NCI-H1694 (cell line): ENCODE measurements around the gene BANF2.

Experiments
- DNase-seq: peaks from one replicate; lab custom pipeline; 2025; lab: John Stamatoyannopoulos, UW

The BANF2 gene

DNA sequence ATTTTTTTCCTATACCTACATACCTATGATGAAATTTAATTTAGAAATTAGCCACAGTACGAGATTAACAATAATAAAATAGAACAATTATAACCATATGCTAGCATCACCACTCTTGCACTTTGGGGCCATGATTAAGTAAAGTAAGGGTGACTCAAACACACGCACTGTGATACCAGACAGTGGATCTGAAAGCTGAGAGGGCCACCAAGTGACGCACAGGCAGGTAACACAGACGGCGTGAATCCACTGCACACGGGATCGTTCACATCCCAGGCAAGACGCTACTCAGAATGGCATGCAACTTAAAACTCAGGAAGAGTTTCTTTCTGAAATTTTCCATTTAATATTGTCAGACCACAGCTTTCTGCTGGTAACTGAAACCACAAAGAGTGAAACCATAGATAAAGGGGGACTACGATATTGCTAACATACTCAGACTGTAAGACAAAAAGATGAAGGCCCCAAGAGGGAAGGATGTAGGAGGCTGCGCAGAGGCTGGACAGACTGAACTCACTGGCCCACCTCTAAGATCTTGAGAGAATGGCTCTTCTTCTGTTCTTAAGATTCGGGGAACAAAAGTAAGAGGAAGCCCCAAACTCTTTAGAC is 35.6 kb upstream of the BANF2 start:
- no peak for DNase-seq

DNA sequence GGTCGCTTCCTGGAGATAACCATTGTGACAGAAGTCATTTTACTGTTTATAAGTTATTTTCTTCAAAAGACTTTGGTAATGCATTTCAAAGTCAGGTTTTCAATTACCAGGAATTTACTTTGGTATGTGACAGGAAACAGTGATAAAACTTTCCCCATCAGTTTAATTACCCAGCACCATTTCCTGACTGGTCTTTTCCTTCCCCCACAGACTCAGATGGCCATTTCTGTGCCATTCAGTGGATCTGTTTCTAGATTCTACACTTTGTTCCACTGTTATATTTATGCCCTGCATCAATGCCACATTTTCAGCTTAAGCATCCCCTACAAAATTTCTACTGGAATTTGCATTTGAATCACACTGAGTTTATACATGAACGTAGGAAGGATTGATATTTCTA is 34.0 kb upstream of the BANF2 start:
- no peak for DNase-seq

DNA sequence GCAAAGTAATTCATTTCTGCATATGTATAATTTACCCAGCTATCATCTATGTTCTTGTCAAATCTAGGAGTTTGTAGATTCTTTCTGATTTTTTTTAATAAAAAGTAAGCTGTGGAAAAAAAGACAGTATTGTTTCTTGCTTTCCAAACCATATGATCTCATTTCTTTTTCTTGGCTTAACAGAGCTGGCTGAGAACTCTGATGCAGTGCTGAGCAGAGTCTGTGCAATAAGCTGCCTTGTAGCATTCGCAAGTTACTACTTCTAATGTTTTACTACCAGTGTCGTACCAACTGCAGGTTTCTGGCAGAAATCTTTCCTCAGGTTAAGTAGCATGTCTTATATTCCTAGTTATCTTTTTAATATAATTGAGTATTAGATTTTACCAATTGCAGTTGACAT is 33.3 kb upstream of the BANF2 start:
- no peak for DNase-seq

DNA sequence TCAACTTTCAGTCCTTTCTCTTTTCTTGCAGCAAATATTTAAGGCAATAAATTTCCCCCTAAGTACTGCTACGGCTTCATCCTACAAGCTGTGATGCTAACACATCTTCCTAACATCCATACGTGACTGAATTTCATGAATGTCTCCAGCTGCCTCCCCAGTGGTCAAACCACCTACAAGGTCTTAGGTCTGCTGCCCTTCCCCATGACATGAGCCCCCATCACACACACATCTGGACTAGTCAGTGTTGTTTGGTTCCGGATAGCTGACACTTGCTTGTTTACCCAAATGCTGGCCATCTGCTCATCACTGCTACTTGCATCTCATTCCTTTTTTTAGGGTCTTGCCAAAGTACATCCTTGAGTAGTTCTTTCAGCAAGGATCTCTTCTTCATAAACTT is 32.3 kb upstream of the BANF2 start:
- no peak for DNase-seq

DNA sequence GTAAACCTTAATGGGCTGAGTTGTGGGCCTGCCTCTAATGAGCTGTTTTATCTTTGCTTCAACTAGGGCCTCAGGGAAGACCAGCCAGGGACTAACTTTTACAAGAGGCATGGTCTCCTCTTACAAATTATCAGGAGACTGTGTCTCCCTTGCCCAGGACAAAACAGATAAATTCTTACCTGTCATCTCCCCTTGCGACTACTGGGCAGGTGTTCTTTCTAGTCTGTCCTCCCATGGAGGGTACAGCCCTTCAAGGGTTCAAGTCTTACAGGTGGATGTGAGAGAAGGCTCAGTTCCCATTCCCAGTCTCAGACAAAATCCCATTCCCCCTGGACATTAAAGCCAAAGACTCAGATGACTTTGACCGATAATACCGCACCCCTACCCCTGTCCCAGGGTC is 31.3 kb upstream of the BANF2 start:
- no peak for DNase-seq

DNA sequence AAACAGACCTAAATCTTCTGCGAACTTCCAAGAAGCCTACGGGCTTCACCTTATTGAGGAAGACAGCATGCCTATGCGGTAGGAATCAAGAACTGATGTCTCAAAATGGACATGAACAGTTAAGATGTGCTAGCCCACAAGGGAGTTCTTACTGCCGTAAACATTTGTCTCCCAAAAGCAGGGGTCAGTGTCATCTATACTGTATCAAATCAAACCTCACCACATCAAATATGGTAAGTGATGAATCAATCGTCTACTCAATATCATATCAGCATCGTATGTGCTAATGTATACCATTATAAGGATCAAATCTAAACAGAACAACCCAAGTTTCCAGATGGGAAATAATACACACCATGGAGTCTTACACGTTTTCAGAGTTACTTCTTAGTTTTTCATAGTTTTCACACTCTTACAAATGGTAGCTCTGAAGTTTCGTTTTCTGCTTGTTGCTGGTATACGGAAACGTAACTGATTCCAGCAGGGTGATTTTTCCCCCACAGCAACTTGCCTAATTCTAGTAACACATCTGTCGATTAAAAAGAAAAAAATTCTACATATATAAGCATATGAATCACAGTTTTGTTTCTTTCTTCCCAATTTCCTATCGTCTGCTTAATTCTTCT is 30.3 kb upstream of the BANF2 start:
- no peak for DNase-seq

DNA sequence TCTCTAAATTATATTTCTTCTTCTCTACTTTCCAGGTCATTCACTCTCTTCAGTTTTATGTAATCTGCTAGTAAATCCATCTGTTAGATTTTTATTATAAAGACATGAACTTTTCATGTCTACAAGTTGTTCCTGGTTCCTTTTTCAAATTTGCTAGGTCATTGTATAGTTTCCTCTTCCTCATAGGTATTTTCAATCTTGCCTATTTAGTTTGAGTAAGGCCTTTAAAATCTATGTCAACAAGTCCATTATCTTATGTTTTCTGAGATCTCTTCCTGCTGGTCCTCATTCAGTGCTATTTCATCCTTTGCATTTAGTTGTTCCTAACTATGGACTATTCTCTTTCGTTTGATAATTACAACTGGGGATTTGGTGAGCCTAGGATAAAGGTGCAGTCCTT is 28.8 kb upstream of the BANF2 start:
- no peak for DNase-seq

DNA sequence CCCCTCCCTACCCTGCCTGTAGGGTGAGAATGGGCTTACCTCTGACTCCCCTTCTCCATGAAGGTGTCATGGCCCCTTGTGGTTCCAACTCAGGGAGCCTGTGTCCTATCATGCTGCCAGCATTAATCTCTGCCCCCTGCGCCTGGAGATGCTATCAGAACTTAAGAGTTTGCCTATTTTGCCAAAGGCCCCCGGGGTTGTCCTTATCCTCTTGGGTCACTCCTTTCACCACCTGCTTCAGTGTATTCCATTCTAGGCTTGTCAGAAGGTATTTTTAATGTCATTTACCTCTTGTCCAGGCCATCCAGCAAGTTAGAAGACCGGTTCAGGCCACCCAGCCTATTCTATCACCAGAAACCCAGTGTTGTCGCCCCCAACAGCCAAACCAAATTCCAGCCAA is 28.2 kb upstream of the BANF2 start:
- DNase-seq = no peak

DNA sequence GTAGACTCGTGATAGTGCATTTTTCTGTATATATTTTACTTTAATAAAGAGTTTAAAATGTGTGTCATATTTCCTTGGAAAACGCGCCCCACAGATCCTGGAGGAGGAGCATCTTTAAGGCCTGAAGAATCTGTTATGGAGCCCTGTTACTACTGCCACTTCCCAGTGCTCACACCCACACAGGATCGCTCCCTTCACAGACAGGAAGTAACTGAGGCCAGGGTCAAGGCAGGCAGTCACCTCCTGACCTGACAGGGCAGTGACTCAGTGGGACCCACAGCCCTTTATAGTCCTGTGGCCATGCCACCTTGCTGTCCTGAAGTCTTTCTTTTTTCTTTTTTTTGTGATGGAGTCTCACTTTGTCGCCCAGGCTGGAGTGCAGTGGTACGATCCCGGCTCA is 26.7 kb upstream of the BANF2 start:
- no peak for DNase-seq

DNA sequence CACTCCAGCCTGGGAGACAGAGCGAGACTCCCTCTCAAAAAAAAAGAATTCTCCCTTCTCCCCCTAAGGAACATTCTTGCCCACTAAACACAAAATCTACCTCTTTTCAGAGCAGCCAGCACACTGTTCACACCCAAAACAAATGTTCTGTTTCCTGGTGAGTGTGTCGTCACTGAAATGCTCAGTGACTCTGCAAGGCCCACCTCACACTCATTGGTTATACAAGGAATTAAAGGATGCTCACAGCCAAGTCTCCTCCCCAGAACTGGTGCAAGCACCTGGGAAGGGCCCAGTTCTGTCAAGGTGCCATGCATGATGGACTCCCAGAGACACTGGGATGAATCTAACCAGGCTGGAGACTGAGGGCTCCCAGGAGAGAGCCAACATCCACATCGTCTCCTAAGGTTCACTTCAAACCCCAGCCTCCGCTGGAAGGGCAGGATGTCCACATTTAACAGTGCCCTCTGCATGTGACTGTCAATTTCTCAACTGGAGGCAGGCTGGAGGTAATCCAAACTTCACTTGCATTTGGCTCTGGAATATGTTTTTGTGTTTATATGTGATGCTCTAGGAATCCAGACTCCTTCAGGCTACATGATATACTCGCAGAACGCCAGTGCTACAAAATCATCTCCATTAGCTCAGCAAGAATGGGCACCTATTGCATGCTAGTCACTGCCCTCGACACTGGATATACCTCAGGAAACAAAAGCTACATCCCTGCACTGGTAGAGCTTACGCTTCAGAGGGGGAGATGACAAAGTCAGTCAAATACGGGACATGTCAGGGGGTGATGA is 24.8 kb upstream of the BANF2 start:
- DNase-seq = no peak

DNA sequence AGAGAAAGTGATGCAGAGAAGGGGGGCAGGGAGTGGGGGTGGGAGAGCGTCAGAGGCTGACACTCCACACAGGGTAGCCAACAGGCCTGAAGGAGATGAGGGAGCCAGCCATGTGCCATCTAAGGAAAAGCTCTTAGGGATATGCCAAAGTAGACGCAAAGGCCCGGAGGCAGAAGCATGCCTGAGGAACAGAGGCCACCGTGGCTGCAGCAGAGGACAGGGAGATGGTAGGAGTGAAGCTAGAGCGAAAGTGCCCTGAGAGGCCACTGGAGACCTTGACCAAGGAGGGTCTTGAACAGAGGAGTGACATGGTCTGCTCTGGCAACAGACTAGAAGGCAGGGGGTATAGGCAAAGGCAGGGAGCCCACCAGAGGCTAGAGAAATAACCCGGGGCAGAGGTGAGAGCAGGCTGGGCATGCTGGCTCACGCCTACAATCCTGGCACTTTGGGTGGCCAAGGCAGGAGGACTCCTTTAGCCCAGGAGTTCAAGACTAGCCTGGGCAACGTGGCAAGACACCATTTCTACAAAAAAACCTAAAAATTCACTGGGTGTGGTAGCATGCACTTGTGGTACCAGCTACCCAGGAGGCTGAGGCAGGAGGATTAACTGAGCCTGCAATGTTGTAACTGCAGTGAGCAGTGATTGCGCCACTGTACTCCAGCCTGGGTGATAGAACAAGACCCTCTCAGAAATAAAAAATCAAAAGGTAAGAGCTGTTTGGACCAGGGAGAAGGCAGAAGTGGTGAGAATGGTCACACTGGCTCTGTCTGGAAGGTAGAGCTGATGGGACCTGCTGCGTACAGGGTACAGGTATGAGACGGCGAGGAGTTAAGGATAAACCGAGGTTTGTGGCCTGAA is 24.0 kb upstream of the BANF2 start:
- DNase-seq = no peak

DNA sequence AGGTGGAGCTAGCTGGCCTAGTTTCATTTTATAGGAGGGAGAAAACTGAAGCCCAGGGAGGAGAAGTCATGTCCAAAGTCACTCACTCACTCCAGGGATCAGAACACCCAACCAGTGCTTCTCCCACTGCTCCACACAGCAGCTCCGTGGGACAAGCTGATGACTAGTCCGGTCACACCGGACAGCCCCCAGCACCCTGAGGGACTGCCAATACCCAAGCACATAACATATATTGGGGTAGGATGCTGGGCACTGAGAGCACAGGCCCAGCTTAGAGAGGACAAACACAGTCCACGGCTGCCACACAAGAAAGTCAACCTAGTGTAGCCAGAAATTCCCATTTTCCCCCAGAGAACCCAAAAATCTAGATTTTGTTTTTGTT is 23.4 kb upstream of the BANF2 start:
- DNase-seq = no peak

DNA sequence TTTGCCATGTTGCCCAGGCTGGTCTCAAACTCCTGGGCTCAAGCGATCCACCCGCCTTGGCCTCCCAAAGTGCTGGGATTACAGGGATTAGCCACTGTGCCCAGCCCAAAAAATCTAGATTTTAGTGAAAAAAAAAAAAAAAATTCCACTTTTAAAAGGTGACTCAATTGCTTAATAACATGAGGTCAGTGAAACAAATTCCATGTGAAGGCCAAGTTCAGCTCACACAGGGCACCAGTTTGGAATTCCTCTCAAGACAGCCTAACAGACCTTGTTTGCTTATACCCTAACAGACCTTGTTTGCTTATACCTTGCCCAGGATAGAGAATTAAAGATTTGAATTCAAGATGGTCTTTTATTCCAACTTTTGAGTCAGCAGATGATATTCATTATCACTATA is 22.8 kb upstream of the BANF2 start:
- no peak for DNase-seq

DNA sequence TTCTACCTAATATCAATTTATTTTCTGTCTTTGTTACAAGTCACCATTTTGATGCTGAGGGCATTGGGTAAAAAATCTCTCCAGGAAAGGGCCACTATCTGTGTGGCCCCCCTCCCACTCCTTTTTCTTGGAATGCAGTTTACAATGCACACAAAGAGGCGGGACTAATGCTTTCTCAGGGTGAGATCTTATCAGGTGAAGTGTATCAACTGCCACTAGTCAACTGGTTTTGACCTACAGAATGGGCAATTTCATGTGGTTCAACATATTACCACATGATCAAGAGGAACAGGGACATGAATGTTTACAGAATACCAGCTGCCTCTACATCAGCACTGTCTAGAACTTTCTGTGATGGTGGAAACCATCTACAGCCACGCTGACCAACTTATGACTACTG is 21.5 kb upstream of the BANF2 start:
- DNase-seq = no peak

DNA sequence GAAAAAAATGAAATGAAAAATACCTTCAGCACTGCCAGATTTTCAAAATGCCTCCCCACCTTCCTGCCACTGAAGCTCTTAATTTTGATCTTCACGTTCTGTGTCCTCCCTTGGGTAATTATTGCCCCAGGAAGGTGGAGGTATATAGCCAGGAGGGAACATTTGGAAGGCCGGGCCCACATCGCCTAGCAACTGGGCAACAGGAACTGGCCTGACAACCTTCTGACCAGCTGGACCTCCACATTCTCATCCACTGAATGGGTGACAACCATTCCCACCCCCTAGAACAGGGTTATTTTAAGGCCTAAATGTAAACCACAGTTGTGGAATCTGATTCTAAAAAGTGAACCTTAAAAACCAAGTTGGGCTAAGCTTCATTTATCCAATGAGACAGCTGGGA is 20.9 kb upstream of the BANF2 start:
- DNase-seq = no peak

DNA sequence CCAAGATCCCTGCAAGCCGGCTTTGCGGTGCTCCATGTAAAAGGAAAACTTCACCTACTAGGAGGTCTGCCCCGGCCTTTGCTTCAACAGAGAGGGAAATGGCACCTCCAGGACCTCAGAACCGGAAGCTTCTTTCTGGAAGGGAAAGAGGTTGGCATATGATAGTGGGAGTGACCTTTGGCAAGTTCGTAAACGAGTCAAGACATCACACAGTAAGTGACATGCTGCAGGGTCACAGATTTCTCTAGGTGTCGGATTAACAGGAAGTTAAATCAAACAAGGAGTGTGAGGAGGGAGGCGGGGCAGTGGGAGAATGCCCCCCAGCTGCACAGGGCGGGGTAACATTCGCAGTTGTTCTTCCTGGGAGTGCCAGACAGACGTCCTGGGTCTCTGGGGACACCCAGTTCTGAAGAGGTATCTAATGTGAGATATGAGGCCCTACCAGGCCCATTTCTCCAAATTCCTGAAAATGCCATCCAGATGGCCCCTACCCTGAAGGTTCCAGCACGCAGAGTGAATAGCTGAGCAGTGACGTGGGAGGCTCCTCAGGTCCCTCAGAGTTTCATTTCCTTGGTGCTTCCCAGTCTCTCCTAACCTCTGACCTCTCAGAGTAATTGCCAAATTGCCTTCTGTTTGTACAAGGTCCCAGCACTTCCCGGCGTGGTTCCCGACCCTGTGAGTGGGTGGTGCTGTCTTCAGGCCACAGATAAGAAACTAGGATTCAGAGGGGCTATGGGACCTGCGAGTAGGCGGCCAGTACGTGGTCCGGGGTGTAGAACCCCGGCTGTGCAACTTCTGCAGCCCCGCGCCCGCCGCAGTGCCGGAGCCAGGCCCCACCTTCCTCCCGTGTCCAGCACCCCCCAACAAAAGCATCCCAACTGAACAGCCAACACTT is 19.6 kb upstream of the BANF2 start:
- no peak for DNase-seq

DNA sequence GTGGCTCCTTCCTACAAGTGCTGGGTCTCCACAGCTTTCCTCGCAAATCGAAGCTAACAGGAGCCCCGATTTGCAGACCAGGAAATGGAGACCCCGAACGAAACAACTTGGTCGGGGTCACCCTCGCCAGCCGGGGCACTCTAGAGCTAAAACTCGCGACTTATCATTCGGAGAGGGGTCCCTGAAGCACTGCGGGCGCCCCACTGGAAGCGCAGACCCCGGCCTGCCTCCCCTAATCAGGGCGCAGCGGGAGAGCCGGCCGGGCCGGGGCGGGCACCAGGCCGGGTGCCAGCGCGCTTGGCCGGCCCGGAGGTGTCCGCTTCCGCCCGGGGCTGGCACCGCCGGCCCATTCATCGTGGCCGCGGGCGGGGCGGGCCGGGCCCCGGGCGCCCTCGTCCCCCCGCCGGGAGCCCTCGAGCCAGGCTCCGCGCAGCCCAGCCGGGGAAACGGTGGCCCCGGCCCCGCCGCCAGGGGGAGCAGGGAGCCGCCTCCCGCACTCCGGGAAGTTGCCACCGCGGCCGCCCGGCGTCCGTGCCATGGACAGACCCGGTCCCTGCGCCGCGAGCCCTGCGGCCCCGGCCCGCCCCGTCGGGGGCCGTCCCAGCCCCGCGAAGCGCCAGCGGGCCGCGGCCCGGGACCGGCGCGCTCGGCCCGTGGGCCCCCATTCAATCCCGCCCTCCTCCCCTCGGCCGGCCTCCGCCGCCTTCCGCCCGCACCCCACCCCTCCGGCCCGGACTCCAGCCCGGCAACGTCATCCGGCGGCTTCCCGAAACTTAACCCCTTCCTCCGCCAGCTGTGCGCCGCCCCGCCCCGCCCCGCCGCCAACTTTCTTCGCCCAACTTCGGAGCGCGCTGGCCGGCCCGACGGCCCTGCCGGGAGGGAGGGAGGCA is 18.7 kb upstream of the BANF2 start:
- no peak for DNase-seq

DNA sequence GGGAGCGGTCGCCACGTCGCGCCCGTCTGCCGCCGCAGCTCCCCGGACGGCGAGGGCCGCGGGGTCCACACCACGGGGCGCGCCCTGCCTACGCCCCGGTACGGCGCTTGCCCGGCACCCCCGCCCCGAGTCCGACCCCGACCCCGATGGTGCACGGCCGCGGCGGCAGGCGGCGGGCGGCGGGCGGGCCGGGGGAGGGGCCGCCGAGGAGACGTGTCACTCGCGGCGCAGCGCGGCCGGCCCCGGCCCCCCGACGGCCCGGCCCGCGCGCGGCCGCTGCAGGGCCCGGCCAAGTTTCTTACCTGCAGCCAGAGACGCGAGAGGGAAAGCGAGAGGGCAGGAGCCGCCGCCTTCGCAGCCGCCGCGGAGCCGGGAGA is 18.1 kb upstream of the BANF2 start:
- no peak for DNase-seq

DNA sequence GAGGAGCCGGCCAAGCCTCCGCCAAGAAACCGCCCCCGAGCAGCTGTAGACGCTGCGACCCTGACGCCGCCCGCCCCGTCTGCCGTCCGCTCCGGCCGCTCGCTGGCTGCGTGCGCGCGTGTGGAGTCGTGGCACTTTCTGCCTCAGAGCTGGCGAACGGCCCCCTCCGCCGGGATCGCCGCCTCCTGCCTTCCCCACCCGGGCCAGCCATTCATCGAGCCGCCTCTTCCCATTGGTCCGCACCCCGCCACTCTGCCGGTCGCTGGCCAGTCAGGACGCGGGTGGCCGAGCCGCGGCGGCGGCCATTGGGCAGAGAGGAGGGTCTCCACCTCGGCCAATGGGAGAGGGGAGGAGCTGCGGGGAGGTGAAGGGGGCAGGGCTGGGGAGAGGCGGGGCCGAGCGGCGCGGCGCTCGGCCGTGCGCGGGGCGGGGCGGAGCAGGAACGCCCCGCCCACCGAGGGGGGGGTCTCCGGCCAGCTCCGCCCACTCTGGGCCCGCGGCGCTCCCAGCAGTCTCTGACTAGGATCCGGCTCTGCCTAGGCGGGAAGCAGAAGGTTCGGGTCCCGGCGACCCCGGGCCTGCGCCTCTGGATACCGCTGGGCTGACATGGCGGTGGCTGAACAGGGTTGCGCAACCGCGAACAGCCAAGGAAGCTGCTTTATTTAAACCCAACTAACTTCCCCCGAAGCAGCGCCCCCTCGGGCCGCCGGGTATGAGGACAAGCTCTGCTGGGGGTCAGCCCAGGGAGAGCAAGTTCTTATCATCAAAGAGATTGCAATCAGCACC is 17.5 kb upstream of the BANF2 start, which contains the start of gene RRBP1:
Gene RRBP1, minus strand, starts transcription at position 140 of the 786 bp plus-strand sequence. CDS start 21,735 bp downstream, outside the sequence.
- peak; percentile 84 for DNase-seq

DNA sequence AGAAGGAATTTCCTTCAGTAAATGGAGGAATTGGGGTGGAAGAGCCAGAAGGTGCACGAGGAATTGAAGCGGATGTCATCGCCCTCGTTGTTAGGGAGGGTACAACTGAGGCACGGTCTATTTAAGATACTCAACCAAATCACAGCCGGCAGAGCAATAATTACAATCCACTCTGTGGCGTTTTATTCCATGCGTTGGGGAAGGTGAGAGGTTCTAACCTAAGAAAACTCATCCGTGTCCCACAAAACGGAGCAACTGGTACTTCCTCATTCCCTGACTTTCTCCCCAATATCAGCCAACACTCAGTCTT is 16.9 kb upstream of the BANF2 start:
- DNase-seq = no peak
